GM12891 (cell line): ENCODE data around the gene NACC2.

Experiments
- DNase-seq: peaks from one replicate; pipeline ENCODE4 v3.0.0; 2011; ENCODE audit warnings: low spot score; ENCODE audit not compliant: insufficient read length
- FAIRE-seq: peaks from 2 replicates; lab custom pipeline; 2011; peaks lifted over from hg19 to GRCh38; lab: Jason Lieb, UNC
- PAX5 ChIP-seq: IDR thresholded peaks from 2 replicates; pipeline ENCODE4 v1.6.1; 2011; ENCODE audit warnings: low read length, moderate library complexity, mild to moderate bottlenecking; ENCODE audit not compliant: insufficient read depth, severe bottlenecking
- POLR2A ChIP-seq: IDR thresholded peaks from 2 replicates; pipeline ENCODE4 v1.6.1; 2011; ENCODE audit warnings: low read depth, low read length, control low read depth
- POLR2AphosphoS5 ChIP-seq: IDR thresholded peaks from 2 replicates; pipeline ENCODE4 v1.6.1; 2011; ENCODE audit warnings: low read depth, low read length, control low read depth
- POU2F2 ChIP-seq: IDR thresholded peaks from 2 replicates; pipeline ENCODE4 v1.6.1; 2011; ENCODE audit warnings: low read depth, mild to moderate bottlenecking, control low read depth, low read length, moderate library complexity
- SPI1 ChIP-seq: IDR thresholded peaks from 2 replicates; pipeline ENCODE4 v1.6.1; 2011; ENCODE audit warnings: low read depth, low read length, control low read depth
- TAF1 ChIP-seq: IDR thresholded peaks from 2 replicates; pipeline ENCODE4 v1.6.1; 2011; ENCODE audit warnings: low read depth, low read length, control low read depth

NACC2 gene

DNA sequence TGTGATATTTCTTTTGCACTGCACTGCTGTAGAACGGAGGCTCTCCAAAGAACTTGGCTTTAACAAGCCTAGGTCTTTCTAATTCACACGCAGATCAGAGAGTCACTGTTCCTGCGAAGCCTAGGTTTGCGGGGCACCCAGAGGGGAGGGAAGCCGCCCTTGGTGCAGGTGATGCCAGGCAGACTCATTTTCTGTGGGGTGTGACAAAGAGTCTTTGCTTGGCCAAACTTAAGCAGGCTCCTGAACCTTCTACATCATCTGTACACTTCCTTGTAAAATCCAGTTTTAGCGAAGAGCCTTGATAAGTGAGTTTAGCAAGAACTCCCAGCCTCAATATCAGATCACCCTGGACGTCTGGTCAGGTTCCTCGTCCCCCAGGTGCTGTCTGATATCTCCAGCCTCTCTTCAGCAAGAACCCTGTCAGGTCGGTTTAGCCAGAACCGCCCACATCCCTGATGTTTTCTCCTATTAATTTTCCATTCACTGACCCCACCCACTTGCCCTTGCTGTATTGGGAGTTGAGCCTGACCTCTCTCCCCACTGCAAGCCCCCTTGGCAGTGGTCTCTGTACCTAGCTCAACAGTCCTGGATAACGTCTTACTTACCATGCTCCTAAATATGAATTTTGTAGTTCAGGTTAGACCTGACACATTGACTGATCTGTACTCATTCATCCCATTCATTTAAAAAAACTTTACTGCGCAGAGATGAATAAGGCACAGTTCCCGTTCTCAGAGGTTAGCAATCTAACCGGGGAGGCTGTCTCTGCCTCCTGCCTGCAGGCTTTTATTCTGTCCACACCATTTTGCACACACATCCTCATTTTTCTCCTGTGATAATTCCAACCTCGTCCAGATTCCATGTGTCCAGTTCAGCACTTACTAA is 133.0 kb downstream of the NACC2 start:
- TF ChIP-seq PAX5, result no peak
- TF ChIP-seq POLR2AphosphoS5, result no peak
- no peak for TF ChIP-seq POU2F2
- TF ChIP-seq POLR2A, result no peak
- no peak for TF ChIP-seq SPI1
- TF ChIP-seq TAF1, result no peak
- FAIRE-seq, result no peak
- no peak for DNase-seq

DNA sequence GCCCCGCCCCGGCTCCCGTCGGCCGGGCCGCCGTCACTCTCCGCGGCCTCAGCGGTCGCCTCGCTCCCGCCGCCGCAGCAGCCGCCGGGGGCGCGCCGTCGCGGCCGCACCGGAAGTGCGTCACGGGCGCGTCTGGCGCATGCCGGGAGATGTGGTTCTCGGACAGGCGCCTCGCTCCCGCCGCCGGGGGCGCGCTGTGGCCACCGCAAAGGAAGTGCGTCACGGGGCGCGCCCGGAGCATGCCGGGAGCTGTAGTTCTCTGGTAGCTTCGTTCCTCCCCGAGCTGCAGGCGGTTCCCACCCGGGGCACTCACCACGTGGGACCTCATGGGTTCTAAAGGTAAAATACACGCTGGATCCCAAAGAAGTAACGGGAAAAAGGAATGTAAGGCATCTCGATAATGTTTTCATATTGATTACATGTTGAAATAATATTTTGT is 133.8 kb downstream of the NACC2 start, which contains the start of gene UBAC1:
Gene UBAC1, minus strand, starts transcription at position 97 of the 439 bp plus-strand sequence. CDS start 211 bp downstream, outside the sequence.
- FAIRE-seq, result peak; percentile 93
- TF ChIP-seq PAX5, result peak; percentile 53
- TF ChIP-seq POLR2A, result no peak
- no peak for TF ChIP-seq TAF1
- TF ChIP-seq POU2F2, result no peak
- 0 out of 2 replicates have a peak, but pooled peaks have one; percentile 8 for TF ChIP-seq SPI1
- no peak for TF ChIP-seq POLR2AphosphoS5

DNA sequence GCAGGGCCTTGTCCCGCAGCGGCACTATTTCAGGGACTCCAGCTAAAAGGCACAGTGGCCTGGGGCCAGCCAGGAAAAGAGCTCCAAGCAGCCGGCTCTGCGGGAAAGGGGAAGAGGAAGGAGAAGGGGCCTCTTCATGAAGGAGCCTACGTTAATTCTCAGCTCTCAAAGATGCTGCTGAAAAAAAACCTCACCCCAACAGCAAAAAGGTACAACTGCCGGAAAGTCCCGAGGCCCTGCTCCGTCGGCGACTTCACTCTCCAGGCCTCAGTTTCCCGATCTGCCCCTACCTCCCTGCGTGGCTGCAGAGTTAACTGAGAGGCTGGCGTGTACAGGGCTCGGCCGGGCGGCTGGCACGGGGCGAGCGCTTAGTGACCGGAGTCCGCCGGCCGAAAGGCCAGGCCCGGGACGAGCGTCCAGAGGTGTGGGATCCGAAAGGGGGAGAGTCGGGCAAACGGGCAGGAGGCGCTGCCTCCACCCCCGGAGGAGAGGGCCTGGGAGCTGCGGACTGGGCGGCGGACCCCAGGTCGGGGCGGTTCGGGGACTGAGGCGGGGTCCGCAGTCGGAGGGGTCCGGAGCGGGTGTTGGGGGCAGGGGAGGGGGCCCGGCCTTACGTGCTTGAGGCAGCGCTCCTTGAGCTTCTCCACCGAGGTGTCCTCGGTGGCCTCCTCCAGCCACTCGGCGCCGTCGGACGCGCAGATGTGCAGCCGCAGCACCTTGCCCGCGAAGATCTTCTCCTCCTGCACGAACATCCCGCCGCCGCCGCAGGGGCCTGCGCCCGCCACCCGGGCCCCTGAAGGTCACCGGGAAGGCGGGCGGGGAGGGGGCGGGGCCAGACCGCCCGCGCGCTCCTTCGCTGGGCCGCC is 134.4 kb downstream of the NACC2 start:
- TF ChIP-seq SPI1, result 0 out of 2 replicates have a peak, but pooled peaks have one; percentile 11
- no peak for TF ChIP-seq PAX5
- no peak for FAIRE-seq
- no peak for DNase-seq

More for the DNA sequence above, 133.8 kb downstream of the NACC2 start, which contains the start of gene UBAC1:
- peak; percentile 100 for DNase-seq

DNA sequence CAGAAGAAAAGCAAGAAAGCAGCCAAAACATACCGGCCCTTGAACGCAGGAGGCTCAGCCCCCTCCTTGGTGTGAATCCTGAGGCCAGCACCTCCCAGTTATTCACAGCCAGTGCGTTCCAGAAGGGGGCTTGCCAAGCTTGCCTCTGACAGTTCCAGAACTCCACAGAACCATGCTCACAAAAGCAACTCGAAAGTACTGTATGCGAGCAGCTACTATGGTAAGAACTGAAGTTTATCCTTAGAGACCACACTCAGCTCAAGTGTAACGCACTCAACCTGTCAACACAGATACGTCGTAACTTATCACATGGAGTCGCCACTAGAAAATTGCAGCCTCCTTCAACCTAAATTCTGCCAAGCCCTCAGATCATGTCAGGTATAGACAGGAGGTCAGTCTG is 135.3 kb downstream of the NACC2 start:
- TF ChIP-seq POU2F2 (no peak), POLR2A (no peak), SPI1 (no peak), PAX5 (no peak), TAF1 (no peak), POLR2AphosphoS5 (no peak)
- FAIRE-seq (no peak), DNase-seq (no peak)

- no peak for DNase-seq
- TF ChIP-seq PAX5, result no peak
- no peak for TF ChIP-seq POLR2A
- TF ChIP-seq POU2F2, result no peak
- no peak for TF ChIP-seq SPI1
- TF ChIP-seq TAF1, result no peak
- no peak for TF ChIP-seq POLR2AphosphoS5
- no peak for FAIRE-seq
These were observed 136.6 kb downstream of the NACC2 start for GRCh38 chr9:135958485-135958884.

DNA sequence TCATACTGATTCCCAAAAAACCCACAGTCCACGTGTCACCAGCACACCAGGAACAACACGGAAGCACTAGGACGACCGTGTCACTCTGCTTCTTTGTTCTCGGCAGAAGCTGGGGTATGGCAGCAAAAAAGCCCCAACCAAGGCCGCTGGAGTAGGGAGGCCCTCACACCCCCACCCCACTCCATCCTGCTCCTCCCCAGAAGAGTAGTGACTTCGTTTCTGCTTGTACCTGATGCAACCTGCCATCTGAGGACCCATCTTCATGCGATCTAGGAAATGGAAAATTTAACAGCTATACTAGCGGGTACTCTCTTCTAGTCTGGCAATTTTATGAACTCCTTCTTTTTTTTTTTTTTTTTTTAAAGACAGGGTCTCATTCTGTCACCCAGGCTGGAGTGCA is 137.7 kb downstream of the NACC2 start:
- no peak for FAIRE-seq
- no peak for TF ChIP-seq PAX5
- TF ChIP-seq POU2F2, result no peak
- no peak for TF ChIP-seq TAF1
- TF ChIP-seq POLR2AphosphoS5, result no peak
- TF ChIP-seq POLR2A, result no peak
- TF ChIP-seq SPI1, result no peak
- DNase-seq, result no peak

DNA sequence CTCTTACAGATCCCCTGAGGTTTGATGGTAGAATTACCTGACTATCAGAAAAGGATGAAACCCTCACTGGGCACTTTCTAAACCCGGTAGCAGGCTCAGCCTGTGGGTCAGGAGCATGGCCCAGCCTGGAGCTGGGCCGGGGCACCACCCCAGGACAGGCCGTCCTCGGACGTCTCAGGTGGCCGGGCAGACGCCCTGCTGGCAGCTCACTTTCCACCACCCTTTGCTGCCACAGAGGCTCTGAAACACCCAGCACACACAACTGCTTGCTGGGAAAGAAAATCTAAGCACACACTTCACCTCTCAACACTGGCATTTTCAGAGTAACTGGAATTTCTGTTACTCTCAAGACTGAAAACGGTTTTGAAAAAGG is 138.3 kb downstream of the NACC2 start:
- DNase-seq, result no peak
- TF ChIP-seq POLR2AphosphoS5, result no peak
- no peak for TF ChIP-seq TAF1
- TF ChIP-seq POLR2A, result no peak
- no peak for TF ChIP-seq PAX5
- no peak for TF ChIP-seq POU2F2
- TF ChIP-seq SPI1, result no peak
- FAIRE-seq, result no peak
